ENCODE measurements around the gene OGFRL1. TPM values are rescaled to one million over a fixed set of nuclear protein-coding genes. Genes with fewer than 3 reads are reported as not detected.

The OGFRL1 gene
- total RNA-seq, 1 donor from 2014 or later, result 4.4 TPM

DNA sequence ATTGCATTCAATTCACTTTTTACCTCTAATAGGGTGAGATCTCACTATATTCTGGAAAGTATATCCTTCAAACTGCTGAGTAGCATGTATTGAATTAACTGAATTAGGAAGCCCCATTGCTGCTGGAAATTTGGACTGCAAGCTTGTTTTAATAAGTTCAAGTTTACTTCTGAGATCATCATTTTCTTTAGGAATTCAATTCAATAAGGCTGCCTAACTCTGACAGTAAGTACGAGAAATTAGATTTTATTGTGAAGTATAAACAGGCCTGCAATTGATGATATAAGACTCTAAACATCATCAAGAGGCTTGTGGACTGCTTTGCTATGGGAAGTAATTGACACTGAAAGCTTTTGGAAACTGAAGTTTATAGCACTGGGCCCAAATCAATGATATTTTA, 44.4 kb downstream of the OGFRL1 start:
- peaks cover 1% of the 10 kb centered on the region for H3K27me3 Mint-ChIP-seq (ENCODE audit: low read depth)
- no peak overlapping the region for H3K4me3 Mint-ChIP-seq
- TF ChIP-seq, protein P1, sequence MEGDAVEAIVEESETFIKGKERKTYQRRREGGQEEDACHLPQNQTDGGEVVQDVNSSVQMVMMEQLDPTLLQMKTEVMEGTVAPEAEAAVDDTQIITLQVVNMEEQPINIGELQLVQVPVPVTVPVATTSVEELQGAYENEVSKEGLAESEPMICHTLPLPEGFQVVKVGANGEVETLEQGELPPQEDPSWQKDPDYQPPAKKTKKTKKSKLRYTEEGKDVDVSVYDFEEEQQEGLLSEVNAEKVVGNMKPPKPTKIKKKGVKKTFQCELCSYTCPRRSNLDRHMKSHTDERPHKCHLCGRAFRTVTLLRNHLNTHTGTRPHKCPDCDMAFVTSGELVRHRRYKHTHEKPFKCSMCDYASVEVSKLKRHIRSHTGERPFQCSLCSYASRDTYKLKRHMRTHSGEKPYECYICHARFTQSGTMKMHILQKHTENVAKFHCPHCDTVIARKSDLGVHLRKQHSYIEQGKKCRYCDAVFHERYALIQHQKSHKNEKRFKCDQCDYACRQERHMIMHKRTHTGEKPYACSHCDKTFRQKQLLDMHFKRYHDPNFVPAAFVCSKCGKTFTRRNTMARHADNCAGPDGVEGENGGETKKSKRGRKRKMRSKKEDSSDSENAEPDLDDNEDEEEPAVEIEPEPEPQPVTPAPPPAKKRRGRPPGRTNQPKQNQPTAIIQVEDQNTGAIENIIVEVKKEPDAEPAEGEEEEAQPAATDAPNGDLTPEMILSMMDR (IDR thresholded peaks at IDR 0.05; ENCODE audit: unreplicated experiment), result no peak
- H3K9me3 Mint-ChIP-seq, result peaks cover 16% of the 10 kb centered on the region
- H3K27ac Mint-ChIP-seq, result no peak overlapping the region
- no peaks in the 10 kb centered on the region for H3K4me1 Mint-ChIP-seq
- DNase-seq (ENCODE audit: low spot score in 2 of 2, unreplicated experiment in 2 of 2), result no peak
- peaks cover 9% of the 10 kb centered on the region for H3K36me3 Mint-ChIP-seq

DNA sequence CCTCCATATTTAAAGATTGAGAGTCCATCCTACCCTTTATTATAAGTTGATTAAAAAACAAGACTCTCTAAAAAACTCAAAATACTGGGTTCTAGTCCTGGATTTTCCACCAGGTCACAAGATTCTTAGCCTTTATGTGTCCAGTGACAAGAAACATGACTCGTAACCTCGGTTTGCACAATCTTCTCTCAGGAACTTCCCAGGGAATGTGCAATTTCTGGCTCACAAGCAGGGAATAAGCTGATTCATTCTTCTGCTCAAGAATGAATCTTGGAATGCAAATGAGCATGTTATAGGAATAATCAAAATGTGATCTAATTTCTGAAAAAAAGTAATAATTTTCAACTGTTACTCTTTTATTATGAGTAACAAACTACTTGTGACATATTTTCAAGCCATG, 45.1 kb downstream of the OGFRL1 start:
- DNase-seq (ENCODE audit: low spot score in 2 of 2, unreplicated experiment in 2 of 2), result no peak
- TF ChIP-seq, protein P1 (IDR thresholded peaks at IDR 0.05; ENCODE audit: unreplicated experiment), result no peak
- Mint-ChIP-seq H3K27ac (no peak overlapping the region), H3K4me3 (no peak overlapping the region), H3K4me1 (no peaks in the 10 kb centered on the region), H3K36me3 (peaks cover 9% of the 10 kb centered on the region), H3K27me3 (ENCODE audit: low read depth) (peaks cover 8% of the 10 kb centered on the region), H3K9me3 (peaks cover 16% of the 10 kb centered on the region)

DNA sequence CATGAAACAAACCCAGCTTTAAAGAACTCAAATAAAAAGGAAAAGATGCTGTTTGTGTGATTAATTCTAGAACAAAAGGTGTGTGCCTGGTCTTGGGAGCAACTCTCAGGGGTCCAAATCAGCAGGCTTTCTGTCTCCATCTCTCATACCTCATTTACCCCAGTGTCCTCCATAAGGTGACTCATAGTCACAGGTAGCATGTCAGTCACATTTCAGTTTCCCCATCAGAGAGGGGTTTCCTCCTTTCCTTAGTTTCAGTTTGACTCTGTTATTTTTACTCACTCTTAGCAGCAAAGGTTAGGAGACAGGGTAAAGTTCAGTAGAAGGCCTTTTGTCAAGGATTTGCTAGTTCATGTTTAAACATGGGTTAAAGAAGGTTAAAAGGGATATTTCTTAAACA, 46.2 kb downstream of the OGFRL1 start:
- no peak for DNase-seq (ENCODE audit: low spot score in 2 of 2, unreplicated experiment in 2 of 2)
- Mint-ChIP-seq H3K4me1 (no peaks in the 10 kb centered on the region), H3K9me3 (peaks cover 16% of the 10 kb centered on the region), H3K27me3 (ENCODE audit: low read depth) (peaks cover 8% of the 10 kb centered on the region), H3K36me3 (peaks cover 9% of the 10 kb centered on the region), H3K27ac (no peak overlapping the region), H3K4me3 (no peak overlapping the region)
- TF ChIP-seq, protein P1 (IDR thresholded peaks at IDR 0.05; ENCODE audit: unreplicated experiment), result no peak

DNA sequence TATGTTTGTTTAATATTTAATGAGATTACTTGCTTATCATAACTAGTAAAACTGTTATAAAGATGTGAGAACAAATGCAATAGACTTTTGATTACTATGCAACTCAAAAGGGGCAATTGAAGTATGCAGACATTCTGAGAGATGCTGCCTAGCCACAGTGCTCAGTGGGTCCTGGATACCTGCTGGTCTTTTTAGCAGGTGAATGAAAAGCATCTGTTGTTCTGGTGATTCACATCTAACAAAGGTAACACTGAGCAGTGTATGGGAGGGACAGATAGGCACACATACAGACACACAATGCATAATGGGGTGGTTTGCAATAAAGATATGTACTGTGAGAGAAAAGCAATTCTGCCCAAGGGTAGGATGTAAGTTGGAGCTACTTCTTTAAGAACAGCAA, 46.9 kb downstream of the OGFRL1 start:
- Mint-ChIP-seq H3K36me3 (peaks cover 9% of the 10 kb centered on the region), H3K4me1 (no peaks in the 10 kb centered on the region), H3K9me3 (peaks cover 16% of the 10 kb centered on the region), H3K27ac (no peak overlapping the region), H3K27me3 (ENCODE audit: low read depth) (peaks cover 8% of the 10 kb centered on the region), H3K4me3 (no peak overlapping the region)
- TF ChIP-seq, protein P1 (IDR thresholded peaks at IDR 0.05; ENCODE audit: unreplicated experiment), result no peak
- no peak for DNase-seq (ENCODE audit: low spot score in 2 of 2, unreplicated experiment in 2 of 2)

DNA sequence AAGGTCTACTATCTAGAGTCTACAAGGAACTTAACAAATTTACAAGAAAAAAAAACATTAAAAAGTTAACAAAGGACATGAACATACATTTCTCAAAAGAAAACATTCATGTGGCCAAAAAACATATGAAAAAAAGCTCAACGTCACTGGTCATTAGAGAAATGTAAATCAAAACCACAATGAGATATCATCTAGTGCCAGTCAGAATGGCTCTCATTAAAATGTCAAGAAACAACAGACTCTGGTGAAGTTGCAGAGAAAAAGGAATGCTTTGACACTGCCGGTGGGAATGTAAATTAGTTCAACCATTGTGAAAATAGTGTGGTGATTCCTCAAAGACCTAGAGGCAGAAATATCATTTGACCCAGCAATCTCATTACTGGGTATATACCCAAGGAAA, 48.3 kb downstream of the OGFRL1 start:
- peaks cover under 1% of the 10 kb centered on the region for H3K4me1 Mint-ChIP-seq
- no peak overlapping the region for H3K4me3 Mint-ChIP-seq
- TF ChIP-seq, protein P1 (IDR thresholded peaks at IDR 0.05; ENCODE audit: unreplicated experiment), result no peak
- no peak for DNase-seq (ENCODE audit: low spot score in 2 of 2, unreplicated experiment in 2 of 2)
- H3K27ac Mint-ChIP-seq, result no peak overlapping the region
- peaks cover 16% of the 10 kb centered on the region for H3K9me3 Mint-ChIP-seq
- H3K36me3 Mint-ChIP-seq, result peaks cover 9% of the 10 kb centered on the region
- H3K27me3 Mint-ChIP-seq (ENCODE audit: low read depth), result peaks cover 8% of the 10 kb centered on the region
